ENCODE measurements around the gene KCNMA1. TPM values are rescaled to one million over a fixed set of nuclear protein-coding genes. Genes with fewer than 3 reads are reported as not detected.

Gene KCNMA1
- total and polyA plus RNA-seq, 8 donors, result 2.8 to 21.1 (median 4.3) TPM

- no peaks in the 10 kb centered on the region for H3K9me3 ChIP-seq
- peaks cover 0 to 4% of the 10 kb centered on the region in 2 donors for H3K4me1 ChIP-seq
- no peak for ATAC-seq
- intact Hi-C loops (cut with DNase I), result no loop called here
- H3K36me3 ChIP-seq, result no peaks in the 10 kb centered on the region
- TF ChIP-seq CTCF (IDR thresholded peaks at IDR 0.05), result no peak
- no peaks in the 10 kb centered on the region for H3K27me3 ChIP-seq
- H3K27ac ChIP-seq, result no peak overlapping the region
- no peak overlapping the region for H3K4me3 ChIP-seq
- no peak for DNase-seq
These were observed 92.0 kb downstream of the KCNMA1 start for GRCh38 chr10:77545585-77545984.

- H3K9me3 ChIP-seq, result no peaks in the 10 kb centered on the region
These were observed 93.0 kb downstream of the KCNMA1 start for GRCh38 chr10:77544617-77545016.

GRCh38 chr10:77542710-77543259 is 94.8 kb downstream of the KCNMA1 start:
- no peaks in the 10 kb centered on the region for H3K36me3 ChIP-seq
- DNase-seq (no peak), ATAC-seq (no peak)
- intact Hi-C loops (cut with DNase I), result no loop called here
- H3K27ac ChIP-seq, result no peak overlapping the region
- H3K4me1 ChIP-seq, result peaks cover 0 to 4% of the 10 kb centered on the region in 2 donors
- peaks cover 0 to 10% of the 10 kb centered on the region in 2 donors for H3K27me3 ChIP-seq
- no peak for TF ChIP-seq CTCF (IDR thresholded peaks at IDR 0.05)
- no peak overlapping the region for H3K4me3 ChIP-seq
- no peaks in the 10 kb centered on the region for H3K9me3 ChIP-seq

More at GRCh38 chr10:77544617-77545016, 93.0 kb downstream of the KCNMA1 start:
- no peak for TF ChIP-seq CTCF (IDR thresholded peaks at IDR 0.05)
- Histone ChIP-seq H3K27ac (no peak overlapping the region), H3K27me3 (peaks cover 0 to under 1% of the 10 kb centered on the region in 2 donors), H3K4me3 (no peak overlapping the region), H3K36me3 (no peaks in the 10 kb centered on the region), H3K4me1 (peaks cover 0 to 4% of the 10 kb centered on the region in 2 donors)
- DNase-seq (no peak), ATAC-seq (no peak)
- intact Hi-C loops (cut with DNase I), result no loop called here

GRCh38 chr10:77541944-77542343 is 95.7 kb downstream of the KCNMA1 start:
- DNase-seq, result no peak
- H3K27me3 ChIP-seq, result peaks cover 0 to 10% of the 10 kb centered on the region in 2 donors
- intact Hi-C loops (cut with DNase I), result no loop called here
- H3K9me3 ChIP-seq, result no peaks in the 10 kb centered on the region
- H3K4me1 ChIP-seq, result peaks cover 0 to 4% of the 10 kb centered on the region in 2 donors
- H3K4me3 ChIP-seq, result no peak overlapping the region
- ATAC-seq, result no peak
- no peaks in the 10 kb centered on the region for H3K36me3 ChIP-seq
- no peak overlapping the region for H3K27ac ChIP-seq
- TF ChIP-seq CTCF (IDR thresholded peaks at IDR 0.05), result no peak

GRCh38 chr10:77541247-77541646 is 96.4 kb downstream of the KCNMA1 start:
- peaks cover 0 to 4% of the 10 kb centered on the region in 2 donors for H3K4me1 ChIP-seq
- ATAC-seq, result no peak
- H3K9me3 ChIP-seq, result no peaks in the 10 kb centered on the region
- H3K27me3 ChIP-seq, result peaks cover 0 to 10% of the 10 kb centered on the region in 2 donors
- no peak for DNase-seq
- TF ChIP-seq CTCF (IDR thresholded peaks at IDR 0.05), result no peak
- no peaks in the 10 kb centered on the region for H3K36me3 ChIP-seq
- H3K4me3 ChIP-seq, result no peak overlapping the region
- intact Hi-C loops (cut with DNase I), result no loop called here
- no peak overlapping the region for H3K27ac ChIP-seq

Measured in left lung (tissue), 10 donors.